ENCODE measurements around the gene DNA2. TPM values are rescaled to one million over a fixed set of nuclear protein-coding genes. Genes with fewer than 3 reads are reported as not detected.

Gene DNA2
- total RNA-seq, 1 experiment from 2014 or later, result 20.9 TPM

DNA sequence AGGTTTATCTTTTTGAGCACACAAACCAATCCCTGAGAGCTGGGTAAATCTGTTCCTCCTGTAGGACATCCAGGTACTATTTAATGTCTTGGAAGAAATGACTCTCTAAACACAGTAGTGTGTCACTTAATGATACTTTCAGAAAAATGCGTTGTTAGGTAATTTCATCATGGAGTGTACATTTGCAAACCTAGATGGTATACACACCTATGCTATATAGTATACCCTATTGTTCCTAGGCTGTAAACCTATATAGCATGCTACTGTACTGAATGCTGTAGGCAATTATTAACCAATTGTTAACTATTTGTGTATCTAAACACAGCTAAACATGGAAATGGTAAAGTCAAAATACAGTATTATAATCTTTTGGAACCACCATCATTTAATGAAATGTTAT is 74.8 kb downstream of the DNA2 start:
- H3K79me2 ChIP-seq (ENCODE audit: insufficient read depth, low read length), result no peaks in the 10 kb centered on the region
- no peaks in the 10 kb centered on the region for H4K20me1 ChIP-seq (ENCODE audit: insufficient read depth)
- ChIA-PET POLR2A (no interaction called here), CTCF (interaction anchor here (1.2 kb wide), 1 partner anchor 10 kb away, joined by 3 read pairs; the partner anchor contains the start of gene RUFY2), RAD21 (ENCODE audit: low non-redundant PET in 1 of 2, low total read pairs in 2 of 2, uncharacterized antibody in 2 of 2, unreplicated experiment in 2 of 2) (no interaction called here)
- H3K9ac ChIP-seq (ENCODE audit: low read length), result no peak overlapping the region
- no peaks in the 10 kb centered on the region for H3K27me3 ChIP-seq (ENCODE audit: insufficient read depth, low read length)
- DNase-seq (ENCODE audit: low read depth, low spot score), result no peak
- intact Hi-C loops (cut with micrococcal nuclease), result no loop called here
- ATAC-seq, result no peak
- no peak for TF ChIP-seq ELF1 (IDR thresholded peaks at IDR 0.05; ENCODE audit: borderline replicate concordance, low read depth)
- no peak for TF ChIP-seq SIN3A (IDR thresholded peaks at IDR 0.05; ENCODE audit: low read depth)
- no peak for TF ChIP-seq CEBPB (IDR thresholded peaks at IDR 0.05; ENCODE audit: low read depth)
- no peak for TF ChIP-seq REST (IDR thresholded peaks at IDR 0.05; ENCODE audit: low read depth)
- TF ChIP-seq POLR2AphosphoS5 (IDR thresholded peaks at IDR 0.05; ENCODE audit: low read depth, low read length), result no peak
- TF ChIP-seq POLR2A (IDR thresholded peaks at IDR 0.05; ENCODE audit: borderline replicate concordance, extremely low read depth, insufficient read depth, insufficient read length), result no peak
- no peak for TF ChIP-seq YY1 (IDR thresholded peaks at IDR 0.05; ENCODE audit: extremely low read depth, insufficient replicate concordance, low read depth, low read length)
- no peak for TF ChIP-seq CTCF (IDR thresholded peaks at IDR 0.05 in 2 of 3, conservative IDR thresholded peaks at IDR 0.05 in 1 of 3; ENCODE audit: borderline replicate concordance in 1 of 3, insufficient read depth in 1 of 3, low read depth in 2 of 3, low read length in 2 of 3)
- no peak for TF ChIP-seq MAX (IDR thresholded peaks at IDR 0.05)
- no peak for TF ChIP-seq JUND (IDR thresholded peaks at IDR 0.05)
- no peak for TF ChIP-seq EZH2 (IDR thresholded peaks at IDR 0.05)
- no peak overlapping the region for H2AFZ ChIP-seq (ENCODE audit: low read depth, low read length, poor library complexity, severe bottlenecking)
- no peaks in the 10 kb centered on the region for H3K4me1 ChIP-seq (ENCODE audit: control insufficient read depth in 1 of 2, insufficient read depth in 2 of 2, low read length in 2 of 2)
- H3K9me3 ChIP-seq (ENCODE audit: control insufficient read depth in 1 of 2, insufficient read depth in 1 of 2, low read depth in 1 of 2, low read length in 2 of 2), result no peaks in the 10 kb centered on the region
- no peaks in the 10 kb centered on the region for H3K9me2 ChIP-seq (ENCODE audit: insufficient read depth)
- peaks cover 5 to 19% of the 10 kb centered on the region in 2 experiments; a peak in 2 of 4 replicates for H3K36me3 ChIP-seq (ENCODE audit: control insufficient read depth in 1 of 2, insufficient read depth in 2 of 2, low read length in 2 of 2)
- no peak overlapping the region for H3K4me2 ChIP-seq (ENCODE audit: low read length)
- BruUV-seq (replicated peaks), result no TSS peak
- H3K4me3 ChIP-seq (replicated peaks in 1 of 2; ENCODE audit: low read depth in 1 of 2, low read length in 2 of 2), result no peak overlapping the region
- no peak overlapping the region for H3K27ac ChIP-seq (ENCODE audit: low read depth, low read length)

Measured in HCT116 (cell line).